WERI-Rb-1 (cell line): ENCODE data around the gene ACOX3.

Experiments
- DNase-seq: peaks from one replicate; pipeline ENCODE4 v3.0.0-alpha.2; 2020
- H3K27ac ChIP-seq: fragments of 250-450 bp; sonication (Bioruptor Pico); 2 replicates; pipeline ENCODE4 v1.5.1; 2020; ENCODE audit warnings: mild to moderate bottlenecking, moderate library complexity
- H3K27me3 ChIP-seq: fragments of 250-450 bp; sonication (Bioruptor Pico); 2 replicates; pipeline ENCODE4 v1.5.1; 2021; ENCODE audit warnings: mild to moderate bottlenecking, low read depth, moderate library complexity; ENCODE audit not compliant: insufficient read depth, severe bottlenecking
- H3K36me3 ChIP-seq: fragments of 250-450 bp; sonication (Bioruptor Pico); 2 replicates; pipeline ENCODE4 v1.5.1; 2020; ENCODE audit warnings: mild to moderate bottlenecking, moderate library complexity
- H3K4me3 ChIP-seq: 2 replicates; pipeline ENCODE4 v1.5.1; 2011; ENCODE audit warnings: low read depth, mild to moderate bottlenecking, control low read depth, low read length
- H3K9me3 ChIP-seq: fragments of 250-450 bp; sonication (Bioruptor Pico); 2 replicates; pipeline ENCODE4 v1.5.1; 2021; ENCODE audit warnings: mild to moderate bottlenecking, moderate library complexity; ENCODE audit not compliant: severe bottlenecking
- CTCF ChIP-seq: IDR thresholded peaks from 2 replicates; pipeline ENCODE4 v1.5.1; 2011; ENCODE audit warnings: low read depth, mild to moderate bottlenecking, control low read depth, inconsistent platforms, low read length

ACOX3 gene

GRCh38 chr4:8435656-8436121, 4.8 kb downstream of the ACOX3 start:
- Histone ChIP-seq H3K4me3 (peak overlapping the region; percentile 6; the same call in 1 of the 2 replicates), H3K27ac (peak overlapping the region; percentile 66), H3K27me3 (no peaks in the 10 kb centered on the region), H3K9me3 (peaks cover 2% of the 10 kb centered on the region), H3K36me3 (no peaks in the 10 kb centered on the region)
- no peak for TF ChIP-seq CTCF
- DNase-seq: no peak

GRCh38 chr4:8434251-8435073, 6.1 kb downstream of the ACOX3 start:
- peak; percentile 79 for DNase-seq
- Histone ChIP-seq H3K27ac (peak overlapping the region; percentile 66), H3K27me3 (no peaks in the 10 kb centered on the region), H3K4me3 (peak overlapping the region; percentile 37), H3K9me3 (no peaks in the 10 kb centered on the region), H3K36me3 (no peaks in the 10 kb centered on the region)
- TF ChIP-seq CTCF: no peak

- DNase-seq: peak; percentile 69
- H3K27me3 ChIP-seq: no peaks in the 10 kb centered on the region
- H3K36me3 ChIP-seq: no peaks in the 10 kb centered on the region
- H3K27ac ChIP-seq: peak overlapping the region; percentile 66
- no peaks in the 10 kb centered on the region for H3K9me3 ChIP-seq
- H3K4me3 ChIP-seq: no peak overlapping the region
- TF ChIP-seq CTCF: no peak
Measured at GRCh38 chr4:8433136-8433535, 7.4 kb downstream of the ACOX3 start.

- Histone ChIP-seq H3K9me3 (no peaks in the 10 kb centered on the region), H3K4me3 (no peak overlapping the region), H3K36me3 (no peaks in the 10 kb centered on the region), H3K27me3 (no peaks in the 10 kb centered on the region), H3K27ac (no peak overlapping the region)
- DNase-seq: no peak
- no peak for TF ChIP-seq CTCF
Measured at GRCh38 chr4:8431553-8431952, 9.0 kb downstream of the ACOX3 start.

GRCh38 chr4:8428288-8429097, 12.0 kb downstream of the ACOX3 start:
- H3K27ac ChIP-seq: peak overlapping the region; percentile 52

More at GRCh38 chr4:8428288-8429097, 12.0 kb downstream of the ACOX3 start:
- H3K36me3 ChIP-seq: no peaks in the 10 kb centered on the region
- DNase-seq: peak; percentile 92
- H3K9me3 ChIP-seq: no peaks in the 10 kb centered on the region
- no peaks in the 10 kb centered on the region for H3K27me3 ChIP-seq
- TF ChIP-seq CTCF: peak; percentile 61
- peak overlapping the region; percentile 57 for H3K4me3 ChIP-seq
